Measurements from ENCODE around the gene TMEM52B. TPM values are rescaled to one million over a fixed set of nuclear protein-coding genes. Genes with fewer than 3 reads are reported as not detected.

TMEM52B gene
- total and polyA plus RNA-seq, 4 donors = 0.37 TPM; not detected in 3

DNA sequence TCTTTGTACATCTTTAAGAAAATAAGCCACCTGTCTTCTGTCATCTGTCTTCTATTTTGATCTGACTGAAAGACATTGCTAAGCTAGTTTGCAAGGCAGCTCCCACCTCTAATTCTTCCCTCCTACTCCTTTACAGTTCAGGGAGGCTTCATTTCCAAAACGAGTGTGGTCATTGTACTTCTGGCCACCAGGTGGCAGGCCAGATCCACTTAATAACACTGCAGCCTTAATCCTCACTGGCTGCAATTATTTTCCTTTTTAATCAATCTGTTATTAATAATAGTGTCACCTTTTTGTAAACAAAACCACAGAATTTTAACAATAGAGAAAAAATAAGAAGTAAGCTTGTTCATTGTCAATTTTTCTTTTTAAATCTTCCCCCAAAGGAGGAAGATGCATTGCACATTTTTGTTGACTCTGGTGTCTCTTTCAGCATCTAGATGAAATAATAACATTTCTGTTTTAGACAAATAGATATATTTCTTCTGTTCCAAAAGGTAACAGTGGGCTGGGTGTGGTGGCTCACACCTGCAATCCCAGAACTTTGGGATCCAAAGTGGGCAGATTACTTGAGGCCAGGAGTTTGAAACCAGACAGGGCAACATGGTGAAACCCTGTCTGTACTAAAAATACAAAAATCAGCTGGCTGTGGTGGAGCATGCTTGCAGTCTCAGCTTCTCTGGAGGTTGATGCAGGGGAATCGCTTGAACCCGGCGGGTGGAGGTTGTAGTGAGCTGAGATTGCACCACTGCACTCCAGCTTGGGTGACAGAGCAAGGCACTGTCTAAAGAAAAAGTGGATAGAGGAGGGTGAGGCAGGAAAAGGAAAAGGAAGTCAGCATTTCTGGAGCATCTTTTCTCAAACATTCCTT, 57.2 kb downstream of the TMEM52B start:
- TF ChIP-seq RXRA (IDR thresholded peaks at IDR 0.05) = no peak
- TF ChIP-seq JUND (IDR thresholded peaks at IDR 0.05) = no peak
- TF ChIP-seq, protein P1, sequence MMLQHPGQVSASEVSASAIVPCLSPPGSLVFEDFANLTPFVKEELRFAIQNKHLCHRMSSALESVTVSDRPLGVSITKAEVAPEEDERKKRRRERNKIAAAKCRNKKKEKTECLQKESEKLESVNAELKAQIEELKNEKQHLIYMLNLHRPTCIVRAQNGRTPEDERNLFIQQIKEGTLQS (IDR thresholded peaks at IDR 0.05) = no peak
- TF ChIP-seq HNF4A (conservative IDR thresholded peaks at IDR 0.05) = no peak
- peak; percentile 86 to 92 for TF ChIP-seq RAD21 (IDR thresholded peaks at IDR 0.05)
- TF ChIP-seq EGR1 (IDR thresholded peaks at IDR 0.05; ENCODE audit: low read depth in 2 of 2) = no peak
- TF ChIP-seq TAF1 (conservative IDR thresholded peaks at IDR 0.05) = no peak
- TF ChIP-seq HNF4G (IDR thresholded peaks at IDR 0.05) = no peak
- no peak for TF ChIP-seq NR2F2 (IDR thresholded peaks at IDR 0.05)
- TF ChIP-seq, protein P2, sequence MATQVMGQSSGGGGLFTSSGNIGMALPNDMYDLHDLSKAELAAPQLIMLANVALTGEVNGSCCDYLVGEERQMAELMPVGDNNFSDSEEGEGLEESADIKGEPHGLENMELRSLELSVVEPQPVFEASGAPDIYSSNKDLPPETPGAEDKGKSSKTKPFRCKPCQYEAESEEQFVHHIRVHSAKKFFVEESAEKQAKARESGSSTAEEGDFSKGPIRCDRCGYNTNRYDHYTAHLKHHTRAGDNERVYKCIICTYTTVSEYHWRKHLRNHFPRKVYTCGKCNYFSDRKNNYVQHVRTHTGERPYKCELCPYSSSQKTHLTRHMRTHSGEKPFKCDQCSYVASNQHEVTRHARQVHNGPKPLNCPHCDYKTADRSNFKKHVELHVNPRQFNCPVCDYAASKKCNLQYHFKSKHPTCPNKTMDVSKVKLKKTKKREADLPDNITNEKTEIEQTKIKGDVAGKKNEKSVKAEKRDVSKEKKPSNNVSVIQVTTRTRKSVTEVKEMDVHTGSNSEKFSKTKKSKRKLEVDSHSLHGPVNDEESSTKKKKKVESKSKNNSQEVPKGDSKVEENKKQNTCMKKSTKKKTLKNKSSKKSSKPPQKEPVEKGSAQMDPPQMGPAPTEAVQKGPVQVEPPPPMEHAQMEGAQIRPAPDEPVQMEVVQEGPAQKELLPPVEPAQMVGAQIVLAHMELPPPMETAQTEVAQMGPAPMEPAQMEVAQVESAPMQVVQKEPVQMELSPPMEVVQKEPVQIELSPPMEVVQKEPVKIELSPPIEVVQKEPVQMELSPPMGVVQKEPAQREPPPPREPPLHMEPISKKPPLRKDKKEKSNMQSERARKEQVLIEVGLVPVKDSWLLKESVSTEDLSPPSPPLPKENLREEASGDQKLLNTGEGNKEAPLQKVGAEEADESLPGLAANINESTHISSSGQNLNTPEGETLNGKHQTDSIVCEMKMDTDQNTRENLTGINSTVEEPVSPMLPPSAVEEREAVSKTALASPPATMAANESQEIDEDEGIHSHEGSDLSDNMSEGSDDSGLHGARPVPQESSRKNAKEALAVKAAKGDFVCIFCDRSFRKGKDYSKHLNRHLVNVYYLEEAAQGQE (IDR thresholded peaks at IDR 0.05) = no peak
- no peak for TF ChIP-seq YY1 (IDR thresholded peaks at IDR 0.05)
- no peak for TF ChIP-seq GABPA (IDR thresholded peaks at IDR 0.05 in 1 of 2, conservative IDR thresholded peaks at IDR 0.05 in 1 of 2)
- TF ChIP-seq FOXA1 (IDR thresholded peaks at IDR 0.05) = no peak
- TF ChIP-seq, protein P3, sequence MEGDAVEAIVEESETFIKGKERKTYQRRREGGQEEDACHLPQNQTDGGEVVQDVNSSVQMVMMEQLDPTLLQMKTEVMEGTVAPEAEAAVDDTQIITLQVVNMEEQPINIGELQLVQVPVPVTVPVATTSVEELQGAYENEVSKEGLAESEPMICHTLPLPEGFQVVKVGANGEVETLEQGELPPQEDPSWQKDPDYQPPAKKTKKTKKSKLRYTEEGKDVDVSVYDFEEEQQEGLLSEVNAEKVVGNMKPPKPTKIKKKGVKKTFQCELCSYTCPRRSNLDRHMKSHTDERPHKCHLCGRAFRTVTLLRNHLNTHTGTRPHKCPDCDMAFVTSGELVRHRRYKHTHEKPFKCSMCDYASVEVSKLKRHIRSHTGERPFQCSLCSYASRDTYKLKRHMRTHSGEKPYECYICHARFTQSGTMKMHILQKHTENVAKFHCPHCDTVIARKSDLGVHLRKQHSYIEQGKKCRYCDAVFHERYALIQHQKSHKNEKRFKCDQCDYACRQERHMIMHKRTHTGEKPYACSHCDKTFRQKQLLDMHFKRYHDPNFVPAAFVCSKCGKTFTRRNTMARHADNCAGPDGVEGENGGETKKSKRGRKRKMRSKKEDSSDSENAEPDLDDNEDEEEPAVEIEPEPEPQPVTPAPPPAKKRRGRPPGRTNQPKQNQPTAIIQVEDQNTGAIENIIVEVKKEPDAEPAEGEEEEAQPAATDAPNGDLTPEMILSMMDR (IDR thresholded peaks at IDR 0.05; ENCODE audit: low read depth, low read length, missing input control) = peak; percentile 85
- peak; percentile 40 for DNase-seq (ENCODE audit: low spot score)
- Histone ChIP-seq H3K9ac (ENCODE audit: low read depth in 1 of 2, low read length in 2 of 2) (no peak overlapping the region), H3K9me3 (ENCODE audit: control insufficient read depth in 4 of 4, low read length in 3 of 4) (peaks cover 0 to 4% (median 1%) of the 10 kb centered on the region in 4 donors), H3K4me3 (ENCODE audit: low read depth in 1 of 3, low read length in 3 of 3) (no peak overlapping the region), H3K27me3 (ENCODE audit: control insufficient read depth in 4 of 4, insufficient read depth in 4 of 4, low read length in 3 of 4) (no peaks in the 10 kb centered on the region), H3K27ac (ENCODE audit: low read depth in 1 of 2, low read length in 2 of 2) (no peak overlapping the region), H3K4me1 (ENCODE audit: control insufficient read depth in 4 of 4, insufficient read depth in 4 of 4, low read length in 3 of 4) (no peaks in the 10 kb centered on the region), H3K36me3 (ENCODE audit: control insufficient read depth in 4 of 4, insufficient read depth in 3 of 4, low read depth in 1 of 4, low read length in 3 of 4) (no peaks in the 10 kb centered on the region)
- WGBS = 41% methylated on average over 4 of the region's 4 CpGs

DNA sequence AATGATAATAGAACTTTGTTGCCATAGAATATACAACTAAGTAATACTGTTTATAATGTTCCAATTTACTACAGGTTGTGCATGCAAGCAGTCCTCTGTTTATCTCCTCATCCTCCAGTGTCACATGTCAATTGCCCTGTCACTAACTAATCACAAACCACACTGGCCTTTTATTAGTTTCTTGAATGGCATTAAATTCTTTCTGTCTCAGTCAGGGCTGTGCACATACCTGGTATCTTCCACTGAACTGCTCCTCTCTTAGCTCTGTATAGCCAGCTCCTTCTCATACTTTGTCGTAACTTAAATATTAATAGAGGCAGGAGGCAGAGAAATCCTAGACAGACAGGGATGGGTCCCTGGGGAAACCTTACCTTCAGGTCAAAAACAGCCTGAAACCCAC, 57.9 kb downstream of the TMEM52B start:
- Histone ChIP-seq H3K4me3 (ENCODE audit: low read depth in 1 of 3, low read length in 3 of 3) (no peak overlapping the region), H3K36me3 (ENCODE audit: control insufficient read depth in 4 of 4, insufficient read depth in 3 of 4, low read depth in 1 of 4, low read length in 3 of 4) (no peaks in the 10 kb centered on the region), H3K27ac (ENCODE audit: low read depth in 1 of 2, low read length in 2 of 2) (no peak overlapping the region), H3K9me3 (ENCODE audit: control insufficient read depth in 4 of 4, low read length in 3 of 4) (peaks cover 0 to 4% (median 1%) of the 10 kb centered on the region in 4 donors), H3K4me1 (ENCODE audit: control insufficient read depth in 4 of 4, insufficient read depth in 4 of 4, low read length in 3 of 4) (no peaks in the 10 kb centered on the region), H3K9ac (ENCODE audit: low read depth in 1 of 2, low read length in 2 of 2) (no peak overlapping the region), H3K27me3 (ENCODE audit: control insufficient read depth in 4 of 4, insufficient read depth in 4 of 4, low read length in 3 of 4) (no peaks in the 10 kb centered on the region)
- TF ChIP-seq EGR1 (IDR thresholded peaks at IDR 0.05; ENCODE audit: low read depth in 2 of 2) (no peak), NR2F2 (IDR thresholded peaks at IDR 0.05) (no peak), GABPA (IDR thresholded peaks at IDR 0.05 in 1 of 2, conservative IDR thresholded peaks at IDR 0.05 in 1 of 2) (no peak), FOXA2 (IDR thresholded peaks at IDR 0.05) (no peak), HNF4A (conservative IDR thresholded peaks at IDR 0.05) (no peak), RXRA (IDR thresholded peaks at IDR 0.05) (no peak), YY1 (IDR thresholded peaks at IDR 0.05) (no peak), SP1 (IDR thresholded peaks at IDR 0.05) (no peak), HNF4G (IDR thresholded peaks at IDR 0.05) (no peak)
- TF ChIP-seq, protein P3 (IDR thresholded peaks at IDR 0.05; ENCODE audit: low read depth, low read length, missing input control) = no peak
- TF ChIP-seq, protein P1 (IDR thresholded peaks at IDR 0.05) = no peak
- 94% methylated on average over 1 of the region's 1 CpG for WGBS
- DNase-seq (ENCODE audit: low spot score) = no peak
